WTC11 (cell line): ENCODE data around the gene DACT1. TPM values are rescaled to one million over a fixed set of nuclear protein-coding genes. Genes with fewer than 3 reads are reported as not detected.

Experiments used
- ATAC-seq: fragments of 200-7000 bp; cut with Tn5 transposase; 2 replicates; pipeline ENCODE4 v1.10.0; 2021; ENCODE audit warnings: mild to moderate bottlenecking, moderate library complexity
- CTCF ChIA-PET: fragments of 300-600 bp; sonication (Branson Sonifier 250); formaldehyde crosslinking; loops from one replicate; lab custom pipeline; 2021; ENCODE audit warnings: antibody characterized with exemption; lab: Charles Lee
- POLR2A ChIA-PET: fragments of 350-600 bp; sonication (Branson Sonifier 250); formaldehyde crosslinking; loops from one replicate; lab custom pipeline; 2021; ENCODE audit warnings: antibody characterized with exemption; lab: Charles Lee
- DNase-seq: peaks from one replicate; pipeline ENCODE4 v3.0.0; 2021; ENCODE audit warnings: low spot score
- H3K27ac Mint-ChIP-seq: 2 replicates; pipeline ENCODE4 v1.8.0; 2021; ENCODE audit warnings: mixed read lengths
- H3K27me3 Mint-ChIP-seq: 2 replicates; pipeline ENCODE4 v1.8.0; 2021; ENCODE audit warnings: low read depth, mild to moderate bottlenecking, moderate library complexity, mixed read lengths
- H3K36me3 Mint-ChIP-seq: 2 replicates; pipeline ENCODE4 v1.8.0; 2021; ENCODE audit warnings: mixed read lengths
- H3K4me1 Mint-ChIP-seq: 2 replicates; pipeline ENCODE4 v1.8.0; 2022; ENCODE audit warnings: mixed read lengths
- H3K4me3 Mint-ChIP-seq: 2 replicates; pipeline ENCODE4 v1.8.0; 2021; ENCODE audit warnings: mild to moderate bottlenecking, moderate library complexity, mixed read lengths
- H3K9me3 Mint-ChIP-seq: 2 replicates; pipeline ENCODE4 v1.8.0; 2021; ENCODE audit warnings: mixed read lengths
- AFF4 ChIP-seq: sonication (generic); formaldehyde crosslinking; IDR thresholded peaks from 2 replicates; pipeline ENCODE4 v1.8.1; 2023; ENCODE audit warnings: mild to moderate bottlenecking, missing genetic modification reagents, borderline replicate concordance
- CBFB ChIP-seq: sonication (generic); formaldehyde crosslinking; IDR thresholded peaks from 2 replicates; pipeline ENCODE4 v1.8.1; 2022; ENCODE audit warnings: mild to moderate bottlenecking, low read depth, missing genetic modification reagents
- FOXP1 ChIP-seq: sonication (generic); formaldehyde crosslinking; IDR thresholded peaks from 2 replicates; pipeline ENCODE4 v1.8.0; 2022; ENCODE audit warnings: missing genetic modification reagents, mild to moderate bottlenecking, moderate library complexity, borderline replicate concordance
- GRHL2 ChIP-seq: fragments of 250-450 bp; sonication (Bioruptor Pico); IDR thresholded peaks from 2 replicates; pipeline ENCODE4 v1.8.0; 2022; ENCODE audit warnings: mild to moderate bottlenecking, moderate library complexity; ENCODE audit not compliant: insufficient replicate concordance, severe bottlenecking
- MYBL2 ChIP-seq: sonication (generic); formaldehyde crosslinking; IDR thresholded peaks from 2 replicates; pipeline ENCODE4 v1.8.1; 2023; ENCODE audit warnings: mild to moderate bottlenecking, moderate library complexity, missing genetic modification reagents
- NFE2L1 ChIP-seq: sonication (generic); formaldehyde crosslinking; IDR thresholded peaks from 2 replicates; pipeline ENCODE4 v1.8.1; 2023; ENCODE audit warnings: missing genetic modification reagents
- SMAD3 ChIP-seq: sonication (generic); formaldehyde crosslinking; IDR thresholded peaks from 2 replicates; pipeline ENCODE4 v1.8.0; 2022; ENCODE audit warnings: missing genetic modification reagents, mild to moderate bottlenecking, borderline replicate concordance
- total RNA-seq: library from RNA; stranded (reverse); gene quantifications from 3 replicates; pipeline ENCODE4 v1.2.3, GENCODE V29; 2021
- TF ChIP-seq, protein P1 (sequence below): sonication (generic); formaldehyde crosslinking; IDR thresholded peaks from 2 replicates; pipeline ENCODE4 v1.8.1; 2022; ENCODE audit warnings: missing genetic modification reagents, borderline replicate concordance
- TF ChIP-seq, protein P2 (sequence below): sonication (generic); formaldehyde crosslinking; IDR thresholded peaks from 2 replicates; pipeline ENCODE4 v1.8.1; 2023; ENCODE audit warnings: mild to moderate bottlenecking, missing genetic modification reagents
- TF ChIP-seq, protein P3 (sequence below): sonication (generic); formaldehyde crosslinking; IDR thresholded peaks from 2 replicates; pipeline ENCODE4 v1.8.1; 2023; ENCODE audit warnings: mild to moderate bottlenecking, moderate library complexity, missing genetic modification reagents
- TF ChIP-seq, protein P4 (sequence below): fragments of 250-450 bp; sonication (Bioruptor Pico); IDR thresholded peaks from 2 replicates; pipeline ENCODE4 v1.8.0; 2021; ENCODE audit warnings: mild to moderate bottlenecking
- TF ChIP-seq, protein P5 (sequence below): fragments of 250-450 bp; sonication (Bioruptor Pico); IDR thresholded peaks from 2 replicates; pipeline ENCODE4 v1.9.0; 2021; ENCODE audit warnings: mild to moderate bottlenecking, borderline replicate concordance

The DACT1 gene
- total RNA-seq, 1 experiment from 2014 or later, result 21.2 TPM

GRCh38 chr14:58635091-58635830 is 2.5 kb upstream of the DACT1 start (continued):
- TF ChIP-seq, protein P1, sequence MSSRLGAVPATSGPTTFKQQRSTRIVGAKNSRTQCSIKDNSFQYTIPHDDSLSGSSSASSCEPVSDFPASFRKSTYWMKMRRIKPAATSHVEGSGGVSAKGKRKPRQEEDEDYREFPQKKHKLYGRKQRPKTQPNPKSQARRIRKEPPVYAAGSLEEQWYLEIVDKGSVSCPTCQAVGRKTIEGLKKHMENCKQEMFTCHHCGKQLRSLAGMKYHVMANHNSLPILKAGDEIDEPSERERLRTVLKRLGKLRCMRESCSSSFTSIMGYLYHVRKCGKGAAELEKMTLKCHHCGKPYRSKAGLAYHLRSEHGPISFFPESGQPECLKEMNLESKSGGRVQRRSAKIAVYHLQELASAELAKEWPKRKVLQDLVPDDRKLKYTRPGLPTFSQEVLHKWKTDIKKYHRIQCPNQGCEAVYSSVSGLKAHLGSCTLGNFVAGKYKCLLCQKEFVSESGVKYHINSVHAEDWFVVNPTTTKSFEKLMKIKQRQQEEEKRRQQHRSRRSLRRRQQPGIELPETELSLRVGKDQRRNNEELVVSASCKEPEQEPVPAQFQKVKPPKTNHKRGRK (CRISPR knock-in tag), result no peak
- TF ChIP-seq, protein P2, sequence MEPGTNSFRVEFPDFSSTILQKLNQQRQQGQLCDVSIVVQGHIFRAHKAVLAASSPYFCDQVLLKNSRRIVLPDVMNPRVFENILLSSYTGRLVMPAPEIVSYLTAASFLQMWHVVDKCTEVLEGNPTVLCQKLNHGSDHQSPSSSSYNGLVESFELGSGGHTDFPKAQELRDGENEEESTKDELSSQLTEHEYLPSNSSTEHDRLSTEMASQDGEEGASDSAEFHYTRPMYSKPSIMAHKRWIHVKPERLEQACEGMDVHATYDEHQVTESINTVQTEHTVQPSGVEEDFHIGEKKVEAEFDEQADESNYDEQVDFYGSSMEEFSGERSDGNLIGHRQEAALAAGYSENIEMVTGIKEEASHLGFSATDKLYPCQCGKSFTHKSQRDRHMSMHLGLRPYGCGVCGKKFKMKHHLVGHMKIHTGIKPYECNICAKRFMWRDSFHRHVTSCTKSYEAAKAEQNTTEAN (CRISPR knock-in tag), result no peak
- TF ChIP-seq, protein P3, sequence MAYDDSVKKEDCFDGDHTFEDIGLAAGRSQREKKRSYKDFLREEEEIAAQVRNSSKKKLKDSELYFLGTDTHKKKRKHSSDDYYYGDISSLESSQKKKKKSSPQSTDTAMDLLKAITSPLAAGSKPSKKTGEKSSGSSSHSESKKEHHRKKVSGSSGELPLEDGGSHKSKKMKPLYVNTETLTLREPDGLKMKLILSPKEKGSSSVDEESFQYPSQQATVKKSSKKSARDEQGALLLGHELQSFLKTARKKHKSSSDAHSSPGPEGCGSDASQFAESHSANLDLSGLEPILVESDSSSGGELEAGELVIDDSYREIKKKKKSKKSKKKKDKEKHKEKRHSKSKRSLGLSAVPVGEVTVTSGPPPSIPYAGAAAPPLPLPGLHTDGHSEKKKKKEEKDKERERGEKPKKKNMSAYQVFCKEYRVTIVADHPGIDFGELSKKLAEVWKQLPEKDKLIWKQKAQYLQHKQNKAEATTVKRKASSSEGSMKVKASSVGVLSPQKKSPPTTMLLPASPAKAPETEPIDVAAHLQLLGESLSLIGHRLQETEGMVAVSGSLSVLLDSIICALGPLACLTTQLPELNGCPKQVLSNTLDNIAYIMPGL, result no peak
- TF ChIP-seq MYBL2 (CRISPR knock-in tag) (no peak), SMAD3 (CRISPR knock-in tag) (no peak)

GRCh38 chr14:58636129-58636528 is 1.6 kb upstream of the DACT1 start:
- ATAC-seq, result no peak
- H3K4me3 Mint-ChIP-seq, result peak overlapping the region; percentile 5
- peaks cover 4% of the 10 kb centered on the region for H3K36me3 Mint-ChIP-seq
- H3K4me1 Mint-ChIP-seq, result peaks cover 74% of the 10 kb centered on the region
- H3K27me3 Mint-ChIP-seq, result peaks cover 36% of the 10 kb centered on the region
- CTCF ChIA-PET, result interaction anchor here (2.0 to 6.2 kb wide), 3 partner anchors 9 to 191 kb away, joined by 4 to 40 read pairs (median 33); no protein-coding TSS in a partner anchor
- TF ChIP-seq NFE2L1 (no peak), FOXP1 (CRISPR knock-in tag) (no peak), GRHL2 (CRISPR knock-in tag) (no peak), AFF4 (CRISPR knock-in tag) (no peak), CBFB (CRISPR knock-in tag) (no peak), MYBL2 (CRISPR knock-in tag) (no peak)
- TF ChIP-seq, protein P4, sequence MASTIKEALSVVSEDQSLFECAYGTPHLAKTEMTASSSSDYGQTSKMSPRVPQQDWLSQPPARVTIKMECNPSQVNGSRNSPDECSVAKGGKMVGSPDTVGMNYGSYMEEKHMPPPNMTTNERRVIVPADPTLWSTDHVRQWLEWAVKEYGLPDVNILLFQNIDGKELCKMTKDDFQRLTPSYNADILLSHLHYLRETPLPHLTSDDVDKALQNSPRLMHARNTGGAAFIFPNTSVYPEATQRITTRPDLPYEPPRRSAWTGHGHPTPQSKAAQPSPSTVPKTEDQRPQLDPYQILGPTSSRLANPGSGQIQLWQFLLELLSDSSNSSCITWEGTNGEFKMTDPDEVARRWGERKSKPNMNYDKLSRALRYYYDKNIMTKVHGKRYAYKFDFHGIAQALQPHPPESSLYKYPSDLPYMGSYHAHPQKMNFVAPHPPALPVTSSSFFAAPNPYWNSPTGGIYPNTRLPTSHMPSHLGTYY (CRISPR knock-in tag), result no peak
- TF ChIP-seq, protein P5, sequence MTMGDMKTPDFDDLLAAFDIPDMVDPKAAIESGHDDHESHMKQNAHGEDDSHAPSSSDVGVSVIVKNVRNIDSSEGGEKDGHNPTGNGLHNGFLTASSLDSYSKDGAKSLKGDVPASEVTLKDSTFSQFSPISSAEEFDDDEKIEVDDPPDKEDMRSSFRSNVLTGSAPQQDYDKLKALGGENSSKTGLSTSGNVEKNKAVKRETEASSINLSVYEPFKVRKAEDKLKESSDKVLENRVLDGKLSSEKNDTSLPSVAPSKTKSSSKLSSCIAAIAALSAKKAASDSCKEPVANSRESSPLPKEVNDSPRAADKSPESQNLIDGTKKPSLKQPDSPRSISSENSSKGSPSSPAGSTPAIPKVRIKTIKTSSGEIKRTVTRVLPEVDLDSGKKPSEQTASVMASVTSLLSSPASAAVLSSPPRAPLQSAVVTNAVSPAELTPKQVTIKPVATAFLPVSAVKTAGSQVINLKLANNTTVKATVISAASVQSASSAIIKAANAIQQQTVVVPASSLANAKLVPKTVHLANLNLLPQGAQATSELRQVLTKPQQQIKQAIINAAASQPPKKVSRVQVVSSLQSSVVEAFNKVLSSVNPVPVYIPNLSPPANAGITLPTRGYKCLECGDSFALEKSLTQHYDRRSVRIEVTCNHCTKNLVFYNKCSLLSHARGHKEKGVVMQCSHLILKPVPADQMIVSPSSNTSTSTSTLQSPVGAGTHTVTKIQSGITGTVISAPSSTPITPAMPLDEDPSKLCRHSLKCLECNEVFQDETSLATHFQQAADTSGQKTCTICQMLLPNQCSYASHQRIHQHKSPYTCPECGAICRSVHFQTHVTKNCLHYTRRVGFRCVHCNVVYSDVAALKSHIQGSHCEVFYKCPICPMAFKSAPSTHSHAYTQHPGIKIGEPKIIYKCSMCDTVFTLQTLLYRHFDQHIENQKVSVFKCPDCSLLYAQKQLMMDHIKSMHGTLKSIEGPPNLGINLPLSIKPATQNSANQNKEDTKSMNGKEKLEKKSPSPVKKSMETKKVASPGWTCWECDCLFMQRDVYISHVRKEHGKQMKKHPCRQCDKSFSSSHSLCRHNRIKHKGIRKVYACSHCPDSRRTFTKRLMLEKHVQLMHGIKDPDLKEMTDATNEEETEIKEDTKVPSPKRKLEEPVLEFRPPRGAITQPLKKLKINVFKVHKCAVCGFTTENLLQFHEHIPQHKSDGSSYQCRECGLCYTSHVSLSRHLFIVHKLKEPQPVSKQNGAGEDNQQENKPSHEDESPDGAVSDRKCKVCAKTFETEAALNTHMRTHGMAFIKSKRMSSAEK, result no peak
- TF ChIP-seq, protein P3, result no peak
- TF ChIP-seq, protein P2 (CRISPR knock-in tag), result no peak
- TF ChIP-seq, protein P1 (CRISPR knock-in tag), result no peak
- TF ChIP-seq, all 79 proteins: peak for 0
- Mint-ChIP-seq H3K9me3 (no peaks in the 10 kb centered on the region), H3K27ac (no peak overlapping the region)
- POLR2A ChIA-PET, result no interaction called here
- DNase-seq, result no peak
